SK-N-SH (cell line): ENCODE measurements around the gene SHANK1.
A peak's percentile ranks its signal among the peaks of the same experiment; 100 is the strongest.

Experiments used
- FOXM1 ChIP-seq: IDR thresholded peaks from 2 replicates; pipeline ENCODE4 v1.4.0; 2012; ENCODE audit warnings: low read depth, mild to moderate bottlenecking
- MEF2A ChIP-seq: IDR thresholded peaks from 2 replicates; pipeline ENCODE4 v1.4.0; 2012; ENCODE audit warnings: low read depth, borderline replicate concordance
- RAD21 ChIP-seq: IDR thresholded peaks from 2 replicates; pipeline ENCODE4 v1.6.1; 2012; ENCODE audit warnings: mild to moderate bottlenecking, low read length
- TF ChIP-seq, protein P1 (sequence below): fragments of 200-600 bp; sonication (generic); IDR thresholded peaks from 2 replicates; pipeline ENCODE4 v1.6.1; 2017; ENCODE audit warnings: antibody characterized with exemption, mild to moderate bottlenecking, moderate library complexity

DNA sequence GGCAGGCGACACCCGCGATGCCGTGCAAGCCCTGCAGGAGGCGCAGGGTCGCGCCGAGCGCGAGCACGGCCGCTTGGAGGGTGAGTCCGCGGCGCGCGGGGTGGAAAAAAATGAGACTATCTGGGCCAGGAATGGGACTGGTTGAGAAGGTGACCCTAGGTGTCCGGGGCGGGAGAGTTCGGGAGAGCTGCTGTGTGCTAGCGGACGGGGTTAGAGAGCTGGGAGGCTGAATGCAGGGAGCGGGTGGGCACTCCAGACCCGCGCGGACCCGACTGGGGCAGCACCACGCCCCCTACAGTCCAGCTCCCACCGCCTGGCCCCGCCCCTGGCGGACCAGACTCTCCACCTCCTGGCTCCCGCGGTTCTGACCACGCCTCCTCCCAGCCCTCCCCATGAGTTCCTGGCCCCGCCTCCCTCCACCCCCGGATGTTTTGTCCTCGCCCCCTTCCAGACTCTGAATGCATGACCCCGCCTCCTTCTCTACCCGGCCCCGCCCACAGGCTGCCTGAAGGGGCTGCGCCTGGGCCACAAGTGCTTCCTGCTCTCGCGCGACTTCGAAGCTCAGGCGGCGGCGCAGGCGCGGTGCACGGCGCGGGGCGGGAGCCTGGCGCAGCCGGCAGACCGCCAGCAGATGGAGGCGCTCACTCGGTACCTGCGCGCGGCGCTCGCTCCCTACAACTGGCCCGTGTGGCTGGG, 5.1 kb upstream of the SHANK1 start:
- TF ChIP-seq, protein P1, sequence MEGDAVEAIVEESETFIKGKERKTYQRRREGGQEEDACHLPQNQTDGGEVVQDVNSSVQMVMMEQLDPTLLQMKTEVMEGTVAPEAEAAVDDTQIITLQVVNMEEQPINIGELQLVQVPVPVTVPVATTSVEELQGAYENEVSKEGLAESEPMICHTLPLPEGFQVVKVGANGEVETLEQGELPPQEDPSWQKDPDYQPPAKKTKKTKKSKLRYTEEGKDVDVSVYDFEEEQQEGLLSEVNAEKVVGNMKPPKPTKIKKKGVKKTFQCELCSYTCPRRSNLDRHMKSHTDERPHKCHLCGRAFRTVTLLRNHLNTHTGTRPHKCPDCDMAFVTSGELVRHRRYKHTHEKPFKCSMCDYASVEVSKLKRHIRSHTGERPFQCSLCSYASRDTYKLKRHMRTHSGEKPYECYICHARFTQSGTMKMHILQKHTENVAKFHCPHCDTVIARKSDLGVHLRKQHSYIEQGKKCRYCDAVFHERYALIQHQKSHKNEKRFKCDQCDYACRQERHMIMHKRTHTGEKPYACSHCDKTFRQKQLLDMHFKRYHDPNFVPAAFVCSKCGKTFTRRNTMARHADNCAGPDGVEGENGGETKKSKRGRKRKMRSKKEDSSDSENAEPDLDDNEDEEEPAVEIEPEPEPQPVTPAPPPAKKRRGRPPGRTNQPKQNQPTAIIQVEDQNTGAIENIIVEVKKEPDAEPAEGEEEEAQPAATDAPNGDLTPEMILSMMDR = peak; percentile 83
- TF ChIP-seq FOXM1 (no peak), RAD21 (peak; percentile 55), MEF2A (no peak)
